CD4-positive, alpha-beta T cell treated with Interleukin-4 for 1 hour (primary cell): ENCODE results near the gene USP17L28.
"Not testable (repeated sequence)": the region's sequence is repeated elsewhere in the genome, so short reads cannot be mapped to it uniquely, and the experiment has no call there.

Experiments used
- DNase-seq, 2 donors: peaks; one replicate each; pipeline ENCODE4 v3.0.0-alpha.2; 2020 to 2022

The USP17L28 gene, protein sequence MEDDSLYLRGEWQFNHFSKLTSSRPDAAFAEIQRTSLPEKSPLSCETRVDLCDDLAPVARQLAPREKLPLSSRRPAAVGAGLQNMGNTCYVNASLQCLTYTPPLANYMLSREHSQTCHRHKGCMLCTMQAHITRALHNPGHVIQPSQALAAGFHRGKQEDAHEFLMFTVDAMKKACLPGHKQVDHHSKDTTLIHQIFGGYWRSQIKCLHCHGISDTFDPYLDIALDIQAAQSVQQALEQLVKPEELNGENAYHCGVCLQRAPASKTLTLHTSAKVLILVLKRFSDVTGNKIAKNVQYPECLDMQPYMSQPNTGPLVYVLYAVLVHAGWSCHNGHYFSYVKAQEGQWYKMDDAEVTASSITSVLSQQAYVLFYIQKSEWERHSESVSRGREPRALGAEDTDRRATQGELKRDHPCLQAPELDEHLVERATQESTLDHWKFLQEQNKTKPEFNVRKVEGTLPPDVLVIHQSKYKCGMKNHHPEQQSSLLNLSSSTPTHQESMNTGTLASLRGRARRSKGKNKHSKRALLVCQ

DNA sequence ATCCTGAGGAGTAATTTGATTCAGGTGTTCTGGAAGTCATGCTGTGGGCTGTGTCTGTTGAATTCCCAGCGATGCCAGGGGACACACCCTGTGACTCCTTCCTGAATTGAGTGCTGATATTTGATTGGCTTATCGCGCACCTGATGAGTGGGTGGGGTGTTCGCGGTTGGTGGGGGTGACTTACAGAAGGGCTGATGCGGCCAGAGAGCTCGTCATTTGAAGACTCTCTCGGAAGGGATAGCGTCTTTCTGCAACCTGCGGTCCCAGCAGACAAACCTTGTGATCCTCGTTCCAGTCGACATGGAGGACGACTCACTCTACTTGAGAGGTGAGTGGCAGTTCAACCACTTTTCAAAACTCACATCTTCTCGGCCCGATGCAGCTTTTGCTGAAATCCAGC is at the start of gene USP17L28:
Gene USP17L28 (plus strand): TSS at position 301 of the 400 bp plus-strand sequence. CDS start 0 bp downstream, at position 301.
- DNase-seq, result not testable (repeated sequence)

DNA sequence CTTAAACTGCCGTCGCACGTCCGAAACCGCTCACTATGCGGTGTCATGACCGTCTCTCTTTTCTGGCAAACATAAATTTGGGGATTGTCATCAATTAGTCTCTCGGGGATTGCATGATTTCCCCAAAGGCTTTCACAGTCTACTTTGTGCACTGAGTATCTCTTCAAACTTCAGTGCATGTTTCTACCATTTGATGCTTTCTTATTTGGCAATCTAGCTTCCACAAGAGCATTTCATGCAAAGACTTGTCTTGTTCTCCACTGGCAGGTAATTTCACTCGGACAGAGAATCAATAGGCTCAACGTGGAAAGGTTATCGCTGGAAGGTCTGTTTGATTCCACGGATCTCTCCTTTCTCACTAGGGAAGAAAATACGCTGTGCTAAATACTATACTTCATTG is 24.5 kb upstream of the USP17L28 start:
- not testable (repeated sequence) for DNase-seq

DNA sequence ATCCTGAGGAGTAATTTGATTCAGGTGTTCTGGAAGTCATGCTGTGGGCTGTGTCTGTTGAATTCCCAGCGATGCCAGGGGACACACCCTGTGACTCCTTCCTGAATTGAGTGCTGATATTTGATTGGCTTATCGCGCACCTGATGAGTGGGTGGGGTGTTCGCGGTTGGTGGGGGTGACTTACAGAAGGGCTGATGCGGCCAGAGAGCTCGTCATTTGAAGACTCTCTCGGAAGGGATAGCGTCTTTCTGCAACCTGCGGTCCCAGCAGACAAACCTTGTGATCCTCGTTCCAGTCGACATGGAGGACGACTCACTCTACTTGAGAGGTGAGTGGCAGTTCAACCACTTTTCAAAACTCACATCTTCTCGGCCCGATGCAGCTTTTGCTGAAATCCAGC is 23.8 kb upstream of the USP17L28 start, which contains the start of gene USP17L24:
Gene USP17L24 (plus strand): TSS at position 301 of the 400 bp plus-strand sequence. CDS start 0 bp downstream, at position 301.
- not testable (repeated sequence) for DNase-seq

DNA sequence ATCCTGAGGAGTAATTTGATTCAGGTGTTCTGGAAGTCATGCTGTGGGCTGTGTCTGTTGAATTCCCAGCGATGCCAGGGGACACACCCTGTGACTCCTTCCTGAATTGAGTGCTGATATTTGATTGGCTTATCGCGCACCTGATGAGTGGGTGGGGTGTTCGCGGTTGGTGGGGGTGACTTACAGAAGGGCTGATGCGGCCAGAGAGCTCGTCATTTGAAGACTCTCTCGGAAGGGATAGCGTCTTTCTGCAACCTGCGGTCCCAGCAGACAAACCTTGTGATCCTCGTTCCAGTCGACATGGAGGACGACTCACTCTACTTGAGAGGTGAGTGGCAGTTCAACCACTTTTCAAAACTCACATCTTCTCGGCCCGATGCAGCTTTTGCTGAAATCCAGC is 19.1 kb upstream of the USP17L28 start, which contains the start of gene USP17L25:
Gene USP17L25 (plus strand): TSS at position 301 of the 400 bp plus-strand sequence. CDS start 0 bp downstream, at position 301.
- DNase-seq, result not testable (repeated sequence)

DNA sequence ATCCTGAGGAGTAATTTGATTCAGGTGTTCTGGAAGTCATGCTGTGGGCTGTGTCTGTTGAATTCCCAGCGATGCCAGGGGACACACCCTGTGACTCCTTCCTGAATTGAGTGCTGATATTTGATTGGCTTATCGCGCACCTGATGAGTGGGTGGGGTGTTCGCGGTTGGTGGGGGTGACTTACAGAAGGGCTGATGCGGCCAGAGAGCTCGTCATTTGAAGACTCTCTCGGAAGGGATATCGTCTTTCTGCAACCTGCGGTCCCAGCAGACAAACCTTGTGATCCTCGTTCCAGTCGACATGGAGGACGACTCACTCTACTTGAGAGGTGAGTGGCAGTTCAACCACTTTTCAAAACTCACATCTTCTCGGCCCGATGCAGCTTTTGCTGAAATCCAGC is 14.3 kb upstream of the USP17L28 start, which contains the start of gene USP17L26:
Gene USP17L26 (plus strand): TSS at position 301 of the 400 bp plus-strand sequence. CDS start 0 bp downstream, at position 301.
- DNase-seq, result not testable (repeated sequence)

DNA sequence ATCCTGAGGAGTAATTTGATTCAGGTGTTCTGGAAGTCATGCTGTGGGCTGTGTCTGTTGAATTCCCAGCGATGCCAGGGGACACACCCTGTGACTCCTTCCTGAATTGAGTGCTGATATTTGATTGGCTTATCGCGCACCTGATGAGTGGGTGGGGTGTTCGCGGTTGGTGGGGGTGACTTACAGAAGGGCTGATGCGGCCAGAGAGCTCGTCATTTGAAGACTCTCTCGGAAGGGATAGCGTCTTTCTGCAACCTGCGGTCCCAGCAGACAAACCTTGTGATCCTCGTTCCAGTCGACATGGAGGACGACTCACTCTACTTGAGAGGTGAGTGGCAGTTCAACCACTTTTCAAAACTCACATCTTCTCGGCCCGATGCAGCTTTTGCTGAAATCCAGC is 9.6 kb upstream of the USP17L28 start, which contains the start of gene USP17L5:
Gene USP17L5 (plus strand): TSS at position 301 of the 400 bp plus-strand sequence. CDS start 0 bp downstream, at position 301.
- DNase-seq, result not testable (repeated sequence)

DNA sequence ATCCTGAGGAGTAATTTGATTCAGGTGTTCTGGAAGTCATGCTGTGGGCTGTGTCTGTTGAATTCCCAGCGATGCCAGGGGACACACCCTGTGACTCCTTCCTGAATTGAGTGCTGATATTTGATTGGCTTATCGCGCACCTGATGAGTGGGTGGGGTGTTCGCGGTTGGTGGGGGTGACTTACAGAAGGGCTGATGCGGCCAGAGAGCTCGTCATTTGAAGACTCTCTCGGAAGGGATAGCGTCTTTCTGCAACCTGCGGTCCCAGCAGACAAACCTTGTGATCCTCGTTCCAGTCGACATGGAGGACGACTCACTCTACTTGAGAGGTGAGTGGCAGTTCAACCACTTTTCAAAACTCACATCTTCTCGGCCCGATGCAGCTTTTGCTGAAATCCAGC is 4.8 kb upstream of the USP17L28 start, which contains the start of gene USP17L27:
Gene USP17L27 (plus strand): TSS at position 301 of the 400 bp plus-strand sequence. CDS start 0 bp downstream, at position 301.
- not testable (repeated sequence) for DNase-seq

DNA sequence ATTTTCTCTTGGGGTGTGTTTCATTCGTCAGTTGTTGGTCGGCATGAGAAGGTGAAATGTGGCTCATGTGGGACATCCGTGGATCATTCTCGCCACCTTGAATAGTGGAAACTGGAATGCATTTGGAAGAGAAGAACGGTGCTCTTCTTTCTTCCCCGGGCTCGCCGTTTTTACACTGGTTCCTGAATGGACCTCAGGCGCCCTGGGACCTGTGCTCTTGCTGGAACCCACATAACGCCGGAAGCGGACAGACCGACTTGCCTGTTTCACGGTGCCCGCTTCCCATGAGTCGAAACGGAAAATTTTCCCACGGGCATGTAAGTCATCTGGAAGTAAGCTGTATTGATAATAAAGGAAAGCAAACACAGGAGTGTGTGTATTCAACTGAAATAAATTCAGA is 2.2 kb downstream of the USP17L28 start:
- peak in 1 of 2 donors; percentile 21 for DNase-seq

DNA sequence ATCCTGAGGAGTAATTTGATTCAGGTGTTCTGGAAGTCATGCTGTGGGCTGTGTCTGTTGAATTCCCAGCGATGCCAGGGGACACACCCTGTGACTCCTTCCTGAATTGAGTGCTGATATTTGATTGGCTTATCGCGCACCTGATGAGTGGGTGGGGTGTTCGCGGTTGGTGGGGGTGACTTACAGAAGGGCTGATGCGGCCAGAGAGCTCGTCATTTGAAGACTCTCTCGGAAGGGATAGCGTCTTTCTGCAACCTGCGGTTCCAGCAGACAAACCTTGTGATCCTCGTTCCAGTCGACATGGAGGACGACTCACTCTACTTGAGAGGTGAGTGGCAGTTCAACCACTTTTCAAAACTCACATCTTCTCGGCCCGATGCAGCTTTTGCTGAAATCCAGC is 4.6 kb downstream of the USP17L28 start, which contains the start of gene USP17L29:
Gene USP17L29 (plus strand): TSS at position 301 of the 400 bp plus-strand sequence. CDS start 0 bp downstream, at position 301.
- DNase-seq, result not testable (repeated sequence)

DNA sequence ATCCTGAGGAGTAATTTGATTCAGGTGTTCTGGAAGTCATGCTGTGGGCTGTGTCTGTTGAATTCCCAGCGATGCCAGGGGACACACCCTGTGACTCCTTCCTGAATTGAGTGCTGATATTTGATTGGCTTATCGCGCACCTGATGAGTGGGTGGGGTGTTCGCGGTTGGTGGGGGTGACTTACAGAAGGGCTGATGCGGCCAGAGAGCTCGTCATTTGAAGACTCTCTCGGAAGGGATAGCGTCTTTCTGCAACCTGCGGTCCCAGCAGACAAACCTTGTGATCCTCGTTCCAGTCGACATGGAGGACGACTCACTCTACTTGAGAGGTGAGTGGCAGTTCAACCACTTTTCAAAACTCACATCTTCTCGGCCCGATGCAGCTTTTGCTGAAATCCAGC is 14.1 kb downstream of the USP17L28 start, which contains the start of gene USP17L30:
Gene USP17L30 (plus strand): TSS at position 301 of the 400 bp plus-strand sequence. CDS start 0 bp downstream, at position 301.
- DNase-seq, result not testable (repeated sequence)

DNA sequence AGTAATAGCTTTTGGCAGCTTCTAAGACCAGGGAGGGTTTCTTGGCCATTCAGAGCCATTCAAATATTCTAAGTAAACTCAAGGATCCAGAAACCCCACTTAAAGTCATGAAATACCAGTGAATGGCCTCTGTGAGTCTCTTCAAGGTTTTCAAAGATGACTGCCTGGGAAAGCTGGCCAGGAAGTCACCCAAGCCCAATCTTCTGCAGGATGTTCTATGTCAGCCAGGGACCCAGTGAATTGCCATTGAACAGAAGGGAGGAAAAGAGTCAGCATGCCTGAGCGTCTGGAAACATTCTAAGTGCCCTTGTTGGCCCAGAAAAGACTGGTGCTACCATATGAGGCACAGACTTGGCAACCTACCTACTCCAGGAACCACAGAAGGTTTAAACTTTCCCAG is 31.2 kb downstream of the USP17L28 start:
- not testable (repeated sequence) for DNase-seq

DNA sequence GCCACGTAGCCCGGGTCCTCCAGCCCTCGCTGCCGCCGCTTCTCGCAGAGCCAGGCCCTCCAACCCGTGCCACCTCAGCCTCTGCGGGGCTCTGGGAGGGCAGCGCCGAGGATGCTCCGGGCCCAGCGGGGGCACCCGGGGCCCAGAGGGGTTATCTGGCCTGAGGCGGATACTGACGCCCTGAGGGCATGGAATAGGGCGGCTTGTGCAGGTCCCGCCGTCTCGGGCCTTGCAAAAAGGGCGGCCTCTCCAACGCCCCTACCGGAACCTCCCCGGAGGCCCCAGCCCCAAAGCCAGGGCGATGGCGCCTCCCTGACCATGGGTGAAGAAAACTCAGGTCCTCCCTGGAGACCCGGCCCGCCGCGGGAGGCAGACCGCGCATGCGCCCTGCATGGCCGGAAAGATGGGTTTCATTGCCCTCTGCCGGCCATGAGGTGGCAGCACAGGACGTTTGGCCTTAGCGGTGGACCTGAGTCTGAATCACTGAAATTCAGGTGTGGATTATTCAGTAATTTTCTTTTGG is 32.4 kb downstream of the USP17L28 start:
- DNase-seq, result peak; percentile 62 to 67

DNA sequence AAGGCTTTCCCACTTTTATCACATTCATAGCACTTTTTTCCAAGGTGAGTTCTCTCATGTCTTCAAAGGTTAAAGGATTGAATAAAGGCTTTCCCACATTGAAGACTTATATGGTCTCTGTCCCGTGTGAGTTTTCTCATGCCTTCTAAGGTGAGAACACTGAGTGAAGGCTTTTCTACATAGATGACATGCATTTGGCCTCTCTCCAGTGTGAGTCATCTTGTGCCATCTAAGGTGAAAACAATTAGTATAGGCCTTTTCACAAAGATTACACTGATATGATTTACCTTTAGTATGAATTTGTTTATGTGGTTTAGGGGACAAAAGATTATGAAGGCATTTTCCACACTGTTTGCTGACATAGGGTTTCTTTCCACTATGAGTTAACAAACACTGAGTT is 35.4 kb downstream of the USP17L28 start:
- DNase-seq, result no peak

DNA sequence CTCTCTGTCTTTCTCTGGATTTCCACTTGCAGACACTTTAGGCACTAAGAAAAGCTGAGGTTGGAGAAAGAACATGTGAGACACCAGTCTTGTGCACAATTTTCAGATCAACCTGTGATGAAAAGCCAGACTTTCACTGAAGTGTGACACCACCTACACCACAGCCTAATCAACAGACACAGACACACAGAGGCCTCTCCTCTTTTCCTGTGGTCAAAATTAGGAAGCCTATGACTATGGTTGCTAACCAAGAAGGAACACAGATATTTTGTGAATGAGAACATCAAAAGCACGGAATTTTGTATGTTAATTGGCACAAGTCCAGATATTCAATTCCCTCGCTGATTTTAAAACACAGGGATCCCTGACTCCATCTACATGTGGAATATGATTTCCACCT is 40.3 kb downstream of the USP17L28 start:
- DNase-seq, result not testable (repeated sequence)
